Colon (tissue), 2 donors: Measurements from ENCODE around the gene TMEM108.

Source experiments
- FAIRE-seq: peaks from 2 replicates; lab custom pipeline; 2012; peaks lifted over from hg19 to GRCh38; lab: Jason Lieb, UNC
- donor health status: control.
- donor health status: control.

The TMEM108 gene

DNA sequence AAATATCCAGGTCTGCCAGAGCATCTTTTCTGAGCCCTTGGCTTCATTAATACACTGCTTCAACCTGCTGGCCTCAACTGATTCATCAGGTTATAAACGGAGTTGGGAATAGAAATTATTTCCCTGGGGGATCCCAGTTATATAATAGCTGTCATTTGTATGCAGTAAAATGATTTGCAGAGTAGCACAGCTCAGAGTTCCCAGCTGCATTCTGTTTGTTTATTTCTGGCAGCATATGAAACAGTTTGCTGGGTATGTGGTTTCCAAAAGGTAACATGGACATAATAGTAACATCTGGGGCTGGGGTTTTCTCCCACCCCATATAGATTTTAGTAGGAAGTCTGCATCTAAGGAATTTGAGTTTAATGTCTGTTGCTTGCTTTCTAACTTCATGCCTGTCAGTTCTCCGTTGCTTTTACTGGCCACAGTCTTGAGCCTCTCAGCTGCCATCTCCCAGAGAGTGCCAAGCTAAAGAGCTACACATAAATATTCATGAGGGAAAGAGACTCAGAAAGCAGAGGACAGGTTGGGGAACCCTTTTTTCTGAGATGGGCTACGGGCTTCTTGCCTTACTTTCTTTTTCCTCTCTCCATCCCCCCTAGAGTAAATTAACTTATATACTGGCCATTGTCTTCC lies 124.6 kb downstream of the TMEM108 start:
- no peak for FAIRE-seq

DNA sequence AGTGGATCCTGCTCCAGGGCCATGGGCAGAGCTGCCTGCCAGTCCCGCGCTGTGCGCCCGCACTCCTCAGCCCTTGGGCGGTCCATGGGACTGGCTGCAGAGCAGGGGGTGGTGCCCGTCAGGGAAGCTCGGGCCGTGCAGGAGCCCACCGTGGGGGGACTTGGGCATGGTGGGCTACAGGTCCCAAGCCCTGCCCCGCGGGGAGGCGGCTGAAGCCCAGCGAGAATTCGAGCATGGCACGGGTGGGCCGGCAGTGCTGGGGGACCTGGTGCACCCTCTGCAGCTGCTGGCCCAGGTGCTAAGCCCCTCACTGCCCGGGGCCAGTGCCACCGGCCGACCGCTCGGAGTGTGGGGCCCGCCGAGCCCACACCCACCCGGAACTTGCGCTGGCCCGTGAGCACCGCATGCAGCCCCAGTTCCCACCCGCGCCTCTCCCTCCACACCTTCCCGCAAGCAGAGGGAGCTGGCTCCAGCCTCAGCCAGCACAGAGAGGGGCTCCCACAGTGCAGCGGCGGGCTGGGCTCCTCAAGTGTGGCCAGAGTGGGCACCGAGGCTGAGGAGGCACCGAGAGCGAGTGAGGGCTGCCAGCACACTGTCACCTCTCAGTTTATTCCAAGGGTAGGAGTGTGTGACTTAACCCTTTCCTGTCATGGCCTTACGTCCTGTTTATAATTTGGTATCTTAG lies 129.3 kb downstream of the TMEM108 start:
- FAIRE-seq, result no peak

DNA sequence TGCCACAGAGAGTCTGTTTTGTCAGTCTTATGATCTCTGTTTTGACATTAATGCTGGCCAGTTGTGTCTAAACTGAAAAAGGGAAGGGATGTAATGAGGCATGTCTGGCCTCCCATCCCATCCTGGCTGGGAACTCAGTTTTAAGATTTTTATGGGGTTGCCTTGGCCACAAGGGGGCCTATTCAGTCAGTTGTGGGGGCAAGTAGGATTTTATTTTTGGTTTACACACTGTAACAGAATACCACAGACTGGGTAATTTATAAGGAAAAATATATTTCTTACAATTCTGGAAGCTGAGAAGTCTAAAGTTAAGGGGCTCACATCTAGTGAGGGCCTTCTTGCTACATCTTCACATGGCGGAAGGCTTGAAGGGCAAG lies 129.8 kb downstream of the TMEM108 start:
- FAIRE-seq, result no peak

- FAIRE-seq, result no peak
These were observed 131.3 kb downstream of the TMEM108 start for GRCh38 chr3:133169331-133170068.

DNA sequence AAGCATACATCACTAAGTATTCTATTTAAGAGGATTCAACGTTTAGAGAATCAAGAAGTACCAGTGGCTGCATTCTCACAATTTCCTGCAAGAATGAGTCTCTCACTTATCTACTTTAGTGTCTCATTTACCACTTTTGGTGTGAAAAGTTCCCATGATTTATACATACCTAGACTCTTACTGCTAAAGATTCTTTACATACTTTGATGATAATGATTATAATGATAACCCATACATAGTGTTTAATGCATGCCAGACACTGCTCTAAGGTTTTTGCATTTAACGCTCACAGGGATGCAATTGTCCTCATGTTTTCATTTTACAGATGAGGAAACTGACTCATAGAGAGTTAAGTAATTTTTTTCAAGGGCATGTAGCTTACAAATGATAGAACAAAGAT lies 133.6 kb downstream of the TMEM108 start:
- FAIRE-seq, result no peak

DNA sequence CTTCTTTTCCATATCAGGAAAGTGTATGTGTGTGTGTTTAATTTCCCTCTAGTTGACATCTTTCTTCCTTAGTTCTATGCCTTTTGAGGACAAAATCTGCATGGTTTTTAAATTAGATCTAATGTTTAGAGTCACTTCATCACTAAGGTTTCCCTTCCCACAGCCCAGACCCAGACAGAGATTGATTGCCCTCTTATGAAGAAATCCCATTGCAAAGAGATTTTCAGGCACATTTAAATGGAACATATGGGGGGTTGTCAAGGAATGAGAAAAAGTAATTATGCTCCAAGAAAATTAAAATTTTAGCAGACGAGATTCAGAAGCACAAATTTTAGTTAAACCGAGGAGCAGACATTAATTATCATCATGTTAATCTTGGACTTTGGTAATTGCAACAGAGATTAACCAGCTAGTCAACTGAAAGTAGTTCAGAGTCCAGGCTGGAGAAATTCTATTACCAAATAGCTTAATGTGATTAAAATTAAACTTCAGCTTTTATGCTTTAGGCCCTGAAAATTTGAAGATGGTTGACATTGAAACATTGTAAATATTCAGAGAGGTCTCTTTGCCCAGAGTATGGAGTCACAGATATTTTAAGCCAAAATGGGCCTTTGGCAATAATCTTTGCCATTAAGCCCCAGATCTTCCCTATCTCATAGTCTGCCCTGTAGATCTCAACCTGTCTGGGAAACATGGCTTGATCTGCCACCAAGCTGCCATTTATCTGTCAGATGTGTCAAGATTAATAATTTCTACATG lies 143.4 kb downstream of the TMEM108 start:
- FAIRE-seq, result no peak

GRCh38 chr3:133187870-133188379 lies 149.7 kb downstream of the TMEM108 start:
- no peak for FAIRE-seq

GRCh38 chr3:133188996-133189395 lies 150.8 kb downstream of the TMEM108 start:
- FAIRE-seq, result no peak

DNA sequence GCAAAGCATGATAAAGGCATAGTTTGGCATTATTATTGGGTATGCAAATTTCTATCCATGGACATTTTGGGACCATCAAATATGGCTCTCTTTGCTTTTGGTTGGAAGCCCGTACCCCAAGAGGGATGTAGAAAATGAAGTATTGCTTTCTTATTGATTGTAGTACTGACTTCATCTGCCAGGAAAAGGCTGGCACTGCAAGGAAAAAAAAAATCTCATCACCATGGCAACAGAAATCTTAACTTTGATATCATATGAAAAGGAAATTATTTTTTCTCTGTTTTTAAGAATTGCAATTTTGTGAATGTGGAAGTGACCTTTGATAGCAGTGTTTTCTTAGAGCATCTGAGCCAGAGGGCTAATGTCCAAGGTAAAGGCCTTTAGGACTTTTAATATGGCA lies 151.7 kb downstream of the TMEM108 start:
- no peak for FAIRE-seq

- no peak for FAIRE-seq
These were observed 153.6 kb downstream of the TMEM108 start for GRCh38 chr3:133191818-133192217.

DNA sequence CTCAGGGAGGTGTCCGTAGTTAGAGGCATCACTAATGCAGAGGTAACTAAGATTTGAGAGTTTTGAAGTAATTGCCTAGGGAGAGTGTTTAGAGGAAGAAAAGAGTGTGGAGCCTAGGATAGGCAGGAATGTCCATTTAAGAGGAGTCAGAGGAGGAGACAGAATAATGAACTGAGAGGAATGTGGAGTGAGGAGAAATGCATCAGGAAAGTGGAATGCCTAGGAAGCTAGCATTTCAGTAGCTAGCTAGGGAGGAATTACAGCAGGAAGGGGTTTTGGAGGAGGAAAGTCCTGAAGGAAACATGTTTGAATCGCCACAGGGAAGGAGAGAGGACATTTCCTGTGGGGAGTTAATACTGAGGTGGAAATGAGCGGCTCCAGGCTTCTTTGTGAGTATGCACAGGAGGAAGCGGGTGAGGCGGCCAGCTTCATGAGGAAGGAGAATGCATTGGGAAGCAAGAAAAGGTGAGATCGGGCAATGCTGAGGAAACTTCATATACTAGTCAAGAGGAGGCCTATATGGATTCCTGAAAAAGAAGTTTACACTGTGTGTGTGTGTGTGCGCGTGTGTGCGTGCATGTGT lies 154.3 kb downstream of the TMEM108 start:
- no peak for FAIRE-seq

DNA sequence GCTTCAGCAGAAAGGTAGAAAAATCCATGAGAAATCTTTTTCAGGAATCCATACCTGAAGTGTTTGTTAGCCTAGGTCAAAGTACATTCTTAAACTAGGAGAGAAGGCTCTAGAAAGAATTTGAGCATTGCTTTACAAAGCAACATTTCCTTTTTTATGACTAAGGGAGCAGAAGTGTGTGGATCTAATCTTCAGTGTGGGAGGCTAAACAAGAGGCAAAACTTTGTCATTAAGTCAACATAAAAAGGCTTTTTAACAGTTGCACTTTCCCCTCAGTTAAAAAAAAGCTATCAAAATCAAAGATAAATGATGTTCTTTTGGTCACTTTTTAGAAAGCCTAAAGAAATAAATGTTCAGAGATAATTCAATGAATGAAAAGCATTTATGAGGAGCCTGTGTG lies 154.8 kb downstream of the TMEM108 start:
- FAIRE-seq, result no peak

GRCh38 chr3:133196527-133196926 lies 158.3 kb downstream of the TMEM108 start:
- FAIRE-seq, result no peak

DNA sequence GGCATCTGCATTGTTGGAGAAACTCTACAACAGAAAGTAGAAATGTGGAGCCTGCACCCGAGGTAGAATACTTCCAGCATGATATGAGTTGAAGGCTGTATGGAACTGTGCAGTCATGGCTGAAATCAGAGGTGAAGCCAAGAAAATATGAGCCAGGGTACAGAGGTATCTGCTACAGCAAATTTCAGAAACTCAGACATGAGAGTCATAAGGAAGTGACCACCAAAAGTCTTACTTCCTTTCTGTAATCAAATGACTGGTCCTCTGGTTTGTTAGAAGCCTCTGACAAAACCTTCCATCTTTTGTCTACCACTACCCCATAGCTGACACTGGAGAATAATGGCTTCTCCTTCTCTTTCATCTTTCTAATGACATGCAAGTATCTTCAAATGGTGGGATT lies 159.4 kb downstream of the TMEM108 start:
- FAIRE-seq, result no peak

GRCh38 chr3:133206921-133207320 lies 168.7 kb downstream of the TMEM108 start:
- no peak for FAIRE-seq

GRCh38 chr3:133208184-133208583 lies 170.0 kb downstream of the TMEM108 start:
- no peak for FAIRE-seq

DNA sequence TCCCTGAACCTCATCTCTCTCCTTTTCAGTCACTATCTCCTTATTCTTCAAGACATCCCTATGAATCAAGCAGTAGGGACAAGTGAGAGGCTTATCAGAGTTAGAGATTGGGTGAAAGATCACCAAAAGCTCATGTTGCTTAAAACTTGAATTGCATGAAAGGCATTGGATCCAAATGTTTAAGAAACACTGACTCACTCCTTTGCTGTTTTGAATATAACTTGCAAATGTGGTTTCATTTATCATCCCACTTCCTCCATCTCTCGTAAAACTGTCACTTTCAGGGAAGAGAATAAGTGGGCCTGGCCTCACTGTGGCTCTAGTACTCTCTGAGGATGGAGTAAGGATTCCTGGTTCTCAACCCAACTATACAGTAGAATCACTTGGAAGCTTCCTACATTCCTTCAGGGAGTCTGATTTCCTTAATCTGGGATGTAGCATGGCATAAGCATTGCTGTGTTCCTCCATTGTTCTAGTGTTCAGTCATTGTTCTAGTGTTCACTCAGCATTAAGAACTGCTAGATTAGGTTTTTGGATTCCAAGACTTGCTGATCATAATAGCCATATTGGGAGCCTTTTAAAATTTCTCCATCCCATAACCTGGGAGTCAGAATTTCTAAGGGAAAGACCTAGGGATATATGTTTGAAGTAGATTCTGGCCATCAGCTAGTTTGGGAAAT lies 171.8 kb downstream of the TMEM108 start:
- FAIRE-seq, result no peak

DNA sequence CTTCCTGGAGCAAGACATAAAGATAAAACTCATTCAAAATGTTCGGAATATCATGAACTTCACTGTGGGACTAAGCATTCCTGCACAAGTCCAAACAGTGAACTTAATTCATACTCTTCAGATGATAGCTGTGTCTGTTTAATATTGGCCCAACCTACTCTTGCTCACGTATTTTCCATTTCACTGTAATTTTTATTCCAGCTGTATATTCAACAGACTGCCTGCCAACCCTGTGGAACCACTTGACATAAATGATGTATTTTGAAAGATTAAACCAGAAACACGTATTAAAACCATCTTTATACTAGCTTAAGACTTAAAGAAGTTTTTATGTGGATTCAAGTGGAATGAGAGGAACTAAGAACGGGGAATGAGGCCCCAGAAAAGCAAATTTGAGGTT lies 172.5 kb downstream of the TMEM108 start:
- FAIRE-seq, result no peak

DNA sequence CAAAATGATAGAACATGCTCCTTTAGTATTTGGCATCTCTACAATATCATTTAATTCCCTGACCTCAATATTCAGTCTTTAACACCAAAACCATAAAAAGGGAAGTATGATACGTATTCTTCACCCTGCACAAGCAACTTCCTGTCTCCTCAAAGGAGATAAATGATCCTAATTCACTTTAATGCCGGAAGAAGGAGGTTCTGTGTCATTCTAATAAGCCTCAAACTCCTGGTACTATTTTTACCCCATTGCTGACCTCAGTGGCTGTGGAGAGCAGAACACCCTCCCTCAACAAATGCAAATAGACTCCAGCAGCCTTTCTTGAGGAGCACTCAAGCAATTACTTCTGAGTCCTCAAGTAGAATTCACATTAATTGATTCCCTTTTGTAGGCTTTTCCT lies 173.3 kb downstream of the TMEM108 start:
- no peak for FAIRE-seq

GRCh38 chr3:133211856-133212255 lies 173.7 kb downstream of the TMEM108 start:
- no peak for FAIRE-seq

DNA sequence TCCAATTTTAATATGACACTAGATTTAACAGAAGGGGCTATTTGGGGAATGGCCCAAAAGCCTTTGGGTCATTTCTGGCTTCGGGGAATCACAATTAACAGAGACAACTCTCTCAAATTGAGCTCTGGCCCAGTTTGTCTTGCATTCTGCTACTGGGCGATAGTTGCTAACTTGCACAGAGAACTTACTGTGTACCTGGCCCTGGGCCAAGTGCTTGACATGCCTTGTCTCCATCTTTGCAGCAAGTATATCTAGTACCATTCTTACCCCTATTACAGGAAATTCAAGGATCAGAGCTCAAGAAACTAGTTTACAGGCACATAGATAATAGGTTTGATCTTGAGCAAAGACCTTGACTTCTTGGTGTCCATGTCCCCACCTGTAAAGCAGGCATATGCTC lies 175.7 kb downstream of the TMEM108 start:
- FAIRE-seq, result no peak

DNA sequence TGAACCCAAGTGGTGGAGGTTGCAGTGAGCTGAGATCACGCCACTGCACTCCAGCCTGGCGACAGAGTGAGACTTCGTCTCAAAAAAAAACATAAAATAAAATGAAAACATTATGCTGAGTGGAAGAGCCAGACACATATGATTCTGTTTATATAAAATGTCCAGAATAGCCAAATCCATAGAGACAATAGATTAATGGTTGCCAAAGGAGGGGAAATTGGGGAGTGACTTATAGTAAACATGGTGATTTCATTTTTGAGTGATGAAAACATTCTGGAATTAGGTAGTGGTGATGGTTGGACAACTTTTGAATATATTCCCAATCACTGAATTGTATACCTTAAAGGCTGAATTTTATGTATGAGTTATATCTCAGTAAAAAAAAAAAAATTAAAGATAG lies 189.6 kb downstream of the TMEM108 start:
- FAIRE-seq, result no peak
